IPS-18c (cell line): ENCODE measurements around the gene ZNF800.

Source experiments
- H3K4me3 ChIP-seq: 2 replicates; pipeline ENCODE4 v1.7.0; 2013; ENCODE audit warnings: low read depth, mild to moderate bottlenecking, low read length, moderate library complexity; ENCODE audit not compliant: insufficient read depth
- H3K9me3 ChIP-seq: one replicate; pipeline ENCODE4 v1.6.1; 2013; ENCODE audit warnings: mild to moderate bottlenecking, low read length, moderate library complexity; ENCODE audit not compliant: control insufficient read depth, insufficient read depth

The ZNF800 gene

DNA sequence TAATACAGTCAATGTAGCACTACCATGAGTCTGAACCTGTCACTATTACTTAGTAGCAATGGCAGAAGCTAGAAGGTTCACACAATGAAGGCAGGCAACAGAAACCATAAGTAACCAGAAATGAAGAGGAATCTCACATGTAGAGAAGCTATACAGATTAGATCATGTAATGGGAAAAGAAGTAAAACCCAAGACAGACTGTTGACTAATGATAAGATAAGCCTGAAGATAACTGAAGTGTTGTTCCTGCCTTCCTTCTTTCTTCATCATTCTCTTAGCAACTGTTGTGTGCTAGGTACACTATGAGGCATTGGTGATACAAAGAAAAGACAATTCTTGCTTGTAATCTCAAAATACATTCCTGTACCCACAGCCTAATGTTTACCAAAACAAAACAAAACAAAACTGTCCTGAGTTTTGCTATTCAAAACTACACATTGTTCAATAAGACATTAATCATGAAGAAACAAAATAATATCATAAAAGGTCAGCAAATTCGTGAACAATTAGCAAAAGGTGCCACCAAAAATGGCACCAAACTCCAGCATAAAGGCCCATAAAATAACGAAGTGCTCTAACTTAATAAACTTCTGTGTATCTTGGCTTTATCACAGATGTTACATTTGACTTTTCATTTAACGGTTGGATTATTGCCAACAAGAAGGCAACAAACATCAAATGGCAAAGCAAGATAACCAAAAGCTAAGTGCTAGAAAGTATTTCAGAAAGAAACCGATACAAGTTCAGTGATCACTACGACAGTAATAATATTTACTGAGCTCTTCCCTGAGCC lies 27.1 kb downstream of the ZNF800 start:
- Histone ChIP-seq H3K4me3 (no peak overlapping the region), H3K9me3 (no peaks in the 10 kb centered on the region)

DNA sequence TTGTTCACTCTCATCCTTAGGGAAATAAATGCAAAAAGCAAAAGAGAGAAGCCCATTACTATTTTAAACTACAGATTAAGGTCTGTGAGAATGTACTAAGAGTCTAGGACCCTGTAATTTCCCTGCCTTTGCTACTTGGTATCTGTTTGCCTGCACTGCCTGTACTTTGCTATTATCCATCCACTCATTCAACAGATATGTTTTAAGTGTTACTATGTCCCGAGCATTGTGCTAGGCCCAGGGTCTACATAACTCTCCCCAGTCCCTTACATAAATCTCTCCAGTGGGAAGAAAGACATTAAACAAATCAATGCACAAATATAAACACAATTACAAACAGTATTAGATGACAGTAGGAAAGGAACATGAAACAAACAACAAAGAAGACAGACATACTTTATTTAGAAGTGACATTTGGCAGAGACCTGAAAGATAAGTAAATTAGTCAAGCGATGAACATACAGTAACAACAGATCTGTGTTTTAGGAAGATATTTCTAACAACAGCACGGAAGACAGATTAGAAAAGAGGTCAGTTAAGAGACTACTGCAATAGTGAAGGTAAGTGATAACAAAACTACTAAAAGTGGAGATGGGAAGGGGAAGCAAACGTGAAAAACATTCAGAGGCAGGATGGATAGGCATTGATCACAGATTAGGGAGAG lies 30.0 kb downstream of the ZNF800 start:
- H3K4me3 ChIP-seq = no peak overlapping the region

DNA sequence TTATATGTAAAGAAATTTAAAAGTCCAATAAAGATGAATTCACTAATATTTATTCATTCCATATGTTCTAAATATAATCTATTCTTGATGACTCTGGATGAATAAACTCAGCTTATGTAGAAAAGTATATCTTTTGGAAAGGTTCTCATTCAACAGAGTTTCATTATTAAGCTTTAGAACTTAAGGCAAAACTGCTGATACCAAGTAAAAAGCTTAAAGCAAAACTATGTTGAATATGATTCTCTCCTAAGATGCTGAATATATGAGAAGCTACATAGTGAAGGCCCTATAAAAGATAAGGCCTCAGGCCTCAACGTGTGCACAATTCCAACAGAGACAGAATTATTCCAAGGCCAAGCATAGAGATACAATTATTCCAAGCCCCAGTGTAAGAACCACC lies 30.8 kb downstream of the ZNF800 start:
- Histone ChIP-seq H3K4me3 (no peak overlapping the region), H3K9me3 (no peaks in the 10 kb centered on the region)

More for the DNA sequence above, 30.0 kb downstream of the ZNF800 start:
- H3K9me3 ChIP-seq = no peaks in the 10 kb centered on the region

DNA sequence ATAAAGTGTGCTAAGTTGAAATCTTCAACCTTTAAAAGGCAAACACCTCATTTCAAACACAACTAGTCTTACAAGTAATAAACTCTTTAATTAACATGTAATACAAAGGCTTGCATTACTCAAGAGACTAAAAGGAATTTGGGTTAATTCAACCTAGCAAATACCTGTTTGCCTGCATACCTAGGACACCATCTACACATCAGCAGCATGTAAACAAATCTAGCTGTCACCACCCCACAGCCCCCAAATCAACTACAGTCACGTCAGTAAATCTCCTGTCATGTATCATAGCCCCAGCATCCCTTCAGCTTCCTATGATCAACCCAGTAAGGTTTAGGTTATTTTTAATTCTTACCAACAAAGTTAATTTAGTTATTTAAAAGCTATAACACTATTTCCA lies 33.5 kb downstream of the ZNF800 start:
- no peaks in the 10 kb centered on the region for H3K9me3 ChIP-seq
- no peak overlapping the region for H3K4me3 ChIP-seq

DNA sequence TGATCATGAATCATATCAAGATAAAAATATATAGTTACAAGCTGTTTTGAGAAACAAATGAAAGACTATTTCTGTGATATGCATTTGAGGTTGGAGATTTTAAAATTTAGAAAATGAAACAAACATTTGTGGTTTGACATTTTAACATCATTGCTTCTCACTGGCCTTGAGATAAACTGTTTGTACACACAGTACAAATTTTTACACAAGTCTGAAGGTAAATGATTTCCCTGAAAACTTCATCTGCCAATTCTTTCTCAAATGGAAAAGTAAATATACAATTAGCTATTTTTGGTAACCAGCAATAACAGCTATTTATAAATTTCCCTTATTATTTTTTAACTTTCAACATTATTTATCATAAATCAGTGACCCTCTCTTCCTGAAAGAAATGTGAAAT lies 38.6 kb downstream of the ZNF800 start:
- no peaks in the 10 kb centered on the region for H3K9me3 ChIP-seq
- no peak overlapping the region for H3K4me3 ChIP-seq

DNA sequence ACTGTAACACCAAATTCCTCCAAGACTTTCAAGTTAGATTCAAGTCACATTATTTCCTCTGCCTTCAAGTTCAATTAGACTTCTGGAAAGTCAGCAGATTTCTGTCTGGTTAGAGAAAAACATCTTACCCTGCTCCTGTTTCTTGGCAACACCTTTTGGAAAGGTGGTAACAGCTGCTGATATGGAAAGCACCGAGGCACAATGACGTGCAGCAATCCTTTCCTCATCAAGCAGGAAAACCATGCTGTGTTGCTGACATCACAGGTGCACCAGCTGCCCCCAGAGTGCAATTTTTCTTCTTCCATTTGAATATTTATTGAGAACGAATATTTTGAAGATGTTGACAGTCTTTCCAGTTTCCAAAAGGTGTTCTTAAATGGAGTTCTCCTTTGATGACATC lies 41.9 kb downstream of the ZNF800 start:
- no peak overlapping the region for H3K4me3 ChIP-seq
- H3K9me3 ChIP-seq = no peaks in the 10 kb centered on the region

DNA sequence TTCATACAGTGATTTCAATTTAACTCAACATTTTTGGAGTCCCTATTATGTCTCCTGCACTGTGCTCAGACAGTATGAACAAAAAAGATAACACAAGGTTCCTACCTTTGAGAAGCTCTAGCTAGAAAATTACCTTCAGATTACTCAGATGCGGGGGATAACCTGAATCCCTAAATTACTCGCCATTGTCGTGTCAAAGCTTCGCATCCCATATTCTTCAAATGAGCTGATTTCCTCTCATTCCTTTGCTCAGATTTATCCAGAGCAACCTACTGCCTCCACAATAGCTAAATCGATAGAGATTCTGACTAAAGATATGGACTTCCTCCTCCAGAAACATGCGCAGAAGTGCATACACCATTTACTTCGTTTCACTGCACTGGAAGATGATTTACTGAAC lies 42.6 kb downstream of the ZNF800 start:
- H3K9me3 ChIP-seq = no peaks in the 10 kb centered on the region
- no peak overlapping the region for H3K4me3 ChIP-seq

DNA sequence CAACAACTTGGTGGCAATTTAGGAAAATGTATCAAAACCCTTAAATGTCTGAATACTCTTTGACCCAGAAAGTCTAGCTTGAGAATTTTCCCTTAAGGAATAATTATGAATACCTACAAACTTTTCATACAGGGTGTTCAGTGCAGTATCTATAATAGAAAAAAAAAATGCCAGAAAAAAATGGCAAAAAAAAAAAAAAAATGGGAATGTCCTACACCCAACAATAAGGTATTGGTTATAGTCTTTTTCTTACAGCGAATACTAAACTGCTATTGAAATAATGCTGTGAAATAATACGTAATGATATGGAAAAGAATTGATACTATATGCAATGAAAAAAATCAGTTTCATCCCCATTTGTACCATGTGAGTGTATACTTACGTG lies 44.3 kb downstream of the ZNF800 start:
- Histone ChIP-seq H3K9me3 (no peaks in the 10 kb centered on the region), H3K4me3 (peak overlapping the region; percentile 11; the same call in 1 of the 2 replicates)

DNA sequence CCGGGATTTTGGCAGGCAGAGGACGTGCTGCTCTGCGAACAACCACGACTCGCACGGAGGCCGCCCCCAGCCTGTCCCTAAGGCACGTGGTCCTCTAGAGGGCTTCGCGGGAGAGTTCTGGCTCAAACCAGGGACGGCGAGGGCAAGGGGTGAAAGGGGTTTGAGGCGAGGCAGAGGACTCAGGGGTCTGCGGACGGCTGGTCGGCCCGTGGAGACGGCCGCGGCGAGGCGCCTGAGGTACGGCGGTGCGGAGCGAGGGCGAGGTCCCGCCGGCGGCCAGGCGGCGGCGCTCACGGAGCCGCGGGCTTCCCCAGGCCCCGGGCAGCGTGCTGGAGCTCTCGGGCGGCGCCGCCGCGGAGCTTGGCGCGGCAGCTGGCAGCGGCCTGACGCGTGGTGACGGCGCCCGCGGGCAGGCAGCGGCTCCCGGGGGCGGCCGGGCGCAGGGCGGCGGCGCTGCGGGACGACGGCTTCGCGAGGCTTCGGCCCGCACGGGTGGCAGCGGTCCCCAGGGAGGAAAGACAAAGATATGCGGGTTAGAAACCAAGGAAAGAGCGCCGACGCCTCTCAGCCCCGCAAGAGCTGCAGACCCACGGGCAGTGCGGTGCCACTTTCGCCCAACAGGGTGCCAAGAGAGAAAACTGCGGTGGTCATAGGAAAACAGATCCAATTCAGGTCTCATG lies 44.8 kb downstream of the ZNF800 start:
- Histone ChIP-seq H3K4me3 (peak overlapping the region; percentile 16), H3K9me3 (no peaks in the 10 kb centered on the region)

DNA sequence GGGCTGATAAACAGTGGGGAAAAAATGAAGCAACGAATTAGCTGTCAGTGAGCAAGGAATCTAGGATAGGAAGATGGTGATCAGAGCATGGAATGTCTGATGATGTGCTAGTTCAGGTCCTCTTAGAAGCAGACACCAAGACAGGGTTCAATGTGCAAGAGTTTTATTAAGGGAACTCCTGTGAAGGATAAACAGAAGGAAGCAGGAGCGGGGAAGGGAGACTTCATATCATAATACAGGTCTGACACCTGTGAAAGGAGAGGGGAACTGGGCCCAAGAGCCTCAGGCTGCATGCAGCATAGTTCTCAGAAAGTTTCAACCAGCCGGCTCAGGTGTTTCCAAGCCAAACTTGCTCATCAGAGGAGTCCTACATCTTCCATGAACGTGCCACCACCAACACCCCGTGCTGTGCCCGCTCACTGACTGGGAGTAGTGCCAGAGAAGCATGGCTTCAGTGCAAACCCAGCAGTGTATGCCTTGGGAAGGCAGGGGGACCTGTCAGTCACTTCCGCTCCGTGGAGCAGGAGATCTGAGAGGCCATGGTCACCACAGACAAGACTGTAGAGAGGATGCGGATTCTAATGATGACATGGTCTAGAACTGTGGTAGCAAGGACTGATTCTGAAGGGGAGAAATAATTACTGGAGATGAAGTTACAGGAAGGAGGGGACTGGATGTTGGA lies 45.8 kb downstream of the ZNF800 start:
- no peaks in the 10 kb centered on the region for H3K9me3 ChIP-seq
- no peak overlapping the region for H3K4me3 ChIP-seq

DNA sequence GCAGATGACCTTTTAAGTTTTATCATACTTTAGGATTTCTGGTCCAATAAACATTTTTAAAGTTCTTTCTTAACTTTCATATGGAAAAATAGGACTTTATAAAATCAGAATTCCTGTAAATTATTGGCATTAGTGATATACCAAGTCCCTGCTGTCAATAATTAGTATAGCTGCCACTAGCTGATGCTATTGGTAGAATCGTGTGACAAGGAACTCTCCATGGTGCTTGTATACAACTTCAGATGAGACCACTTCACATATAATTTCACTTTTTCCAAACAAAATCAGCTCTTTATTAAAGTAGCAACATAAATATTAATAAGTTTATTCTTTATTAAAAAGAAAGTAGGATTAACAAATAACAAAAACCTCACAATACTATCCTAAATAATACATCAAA lies 49.9 kb downstream of the ZNF800 start:
- H3K4me3 ChIP-seq = no peak overlapping the region
- H3K9me3 ChIP-seq = no peaks in the 10 kb centered on the region

DNA sequence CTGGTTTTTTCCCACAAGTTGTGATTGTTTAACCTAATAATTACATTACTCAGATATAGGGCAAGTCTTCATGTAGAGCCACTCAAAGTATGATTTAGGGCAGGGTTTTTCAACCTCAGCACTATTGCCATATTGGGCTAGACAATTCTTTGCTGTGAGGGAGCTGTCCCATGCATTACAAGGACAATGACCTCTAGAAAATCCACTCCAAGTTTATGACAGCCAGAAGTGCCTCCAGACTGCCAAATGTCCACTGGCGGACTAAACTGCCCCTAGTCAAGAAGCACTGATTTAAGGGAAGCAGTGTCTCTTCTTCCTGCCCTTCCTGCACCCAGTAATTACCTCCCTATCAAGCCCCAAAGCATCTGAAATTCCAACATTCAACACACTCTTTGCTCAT lies 54.4 kb downstream of the ZNF800 start:
- Histone ChIP-seq H3K9me3 (no peaks in the 10 kb centered on the region), H3K4me3 (no peak overlapping the region)

DNA sequence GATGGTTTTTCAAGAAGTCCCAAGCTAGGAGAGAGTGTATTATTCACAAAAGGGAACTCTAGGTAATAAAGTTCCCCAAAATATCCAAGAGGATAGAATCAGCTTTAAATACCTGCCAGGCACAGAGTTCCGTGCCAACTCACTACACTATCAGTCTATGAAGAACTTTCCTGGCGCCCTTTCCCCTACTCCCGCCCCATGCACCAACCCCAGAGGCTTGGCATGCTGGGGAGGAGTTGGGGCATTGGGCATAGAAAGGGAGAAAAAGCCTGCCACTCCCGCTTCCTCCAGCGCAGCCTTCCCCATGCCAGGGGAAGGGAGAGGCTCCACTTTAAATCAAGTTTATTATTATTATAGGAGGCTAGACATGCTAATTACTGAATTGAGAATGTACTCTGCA lies 54.9 kb downstream of the ZNF800 start:
- H3K4me3 ChIP-seq = no peak overlapping the region
- no peaks in the 10 kb centered on the region for H3K9me3 ChIP-seq

DNA sequence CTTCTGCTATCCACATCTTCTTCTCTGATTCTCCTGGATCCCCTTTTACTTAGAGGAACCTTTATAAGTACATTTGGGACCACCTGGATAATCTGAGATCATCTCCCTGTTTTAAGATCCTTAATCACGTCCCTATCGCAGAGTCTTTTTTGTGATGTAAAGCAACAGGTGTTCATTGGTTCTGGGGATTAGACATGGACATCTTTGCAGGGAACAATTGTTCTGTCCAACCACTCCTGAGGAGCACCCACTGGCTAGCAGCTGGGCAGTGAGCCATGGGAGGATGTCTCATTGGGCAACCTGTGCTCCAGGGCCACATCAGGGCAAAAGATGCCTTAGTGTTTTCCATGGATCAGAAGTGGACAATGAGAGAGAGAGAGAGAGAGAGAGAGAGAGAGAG lies 56.0 kb downstream of the ZNF800 start:
- Histone ChIP-seq H3K4me3 (no peak overlapping the region), H3K9me3 (no peaks in the 10 kb centered on the region)

DNA sequence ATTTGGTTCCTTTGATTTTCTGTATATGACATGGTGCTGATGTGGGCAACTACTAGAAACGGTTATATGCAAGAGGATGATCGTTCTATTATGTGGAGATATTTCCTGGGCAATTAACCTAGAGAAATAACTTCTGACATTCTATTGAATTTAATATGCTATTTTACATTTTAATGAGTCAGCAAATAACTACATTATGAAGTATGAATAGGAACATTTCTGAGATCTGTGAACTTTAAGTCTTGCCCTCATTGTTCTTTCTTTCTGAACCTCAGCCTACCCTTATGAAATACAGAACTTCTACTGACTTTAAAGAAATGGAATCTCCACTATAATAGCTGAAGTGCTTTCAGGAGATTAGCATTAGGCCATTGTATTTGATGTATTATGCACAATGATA lies 59.6 kb downstream of the ZNF800 start:
- no peak overlapping the region for H3K4me3 ChIP-seq
- H3K9me3 ChIP-seq = no peaks in the 10 kb centered on the region

DNA sequence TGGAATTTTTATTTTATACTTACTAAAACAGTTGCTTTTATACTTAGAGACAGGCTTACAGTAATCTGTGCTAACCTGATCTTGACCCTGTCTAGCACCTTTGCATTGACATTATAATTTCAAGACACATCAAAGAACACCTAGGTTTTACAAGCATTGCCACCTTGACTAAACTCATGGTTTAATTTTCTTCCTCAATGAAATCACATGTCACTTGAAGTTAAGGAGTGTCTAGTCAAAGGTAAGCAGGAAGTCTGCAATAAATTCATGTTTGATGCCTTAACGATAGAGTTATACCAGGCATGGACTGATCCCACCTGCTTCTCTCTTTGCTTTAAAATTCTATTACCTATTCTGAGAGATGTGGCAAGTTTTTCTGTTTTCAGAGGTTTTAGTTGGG lies 62.4 kb downstream of the ZNF800 start:
- H3K4me3 ChIP-seq = no peak overlapping the region
- no peaks in the 10 kb centered on the region for H3K9me3 ChIP-seq

DNA sequence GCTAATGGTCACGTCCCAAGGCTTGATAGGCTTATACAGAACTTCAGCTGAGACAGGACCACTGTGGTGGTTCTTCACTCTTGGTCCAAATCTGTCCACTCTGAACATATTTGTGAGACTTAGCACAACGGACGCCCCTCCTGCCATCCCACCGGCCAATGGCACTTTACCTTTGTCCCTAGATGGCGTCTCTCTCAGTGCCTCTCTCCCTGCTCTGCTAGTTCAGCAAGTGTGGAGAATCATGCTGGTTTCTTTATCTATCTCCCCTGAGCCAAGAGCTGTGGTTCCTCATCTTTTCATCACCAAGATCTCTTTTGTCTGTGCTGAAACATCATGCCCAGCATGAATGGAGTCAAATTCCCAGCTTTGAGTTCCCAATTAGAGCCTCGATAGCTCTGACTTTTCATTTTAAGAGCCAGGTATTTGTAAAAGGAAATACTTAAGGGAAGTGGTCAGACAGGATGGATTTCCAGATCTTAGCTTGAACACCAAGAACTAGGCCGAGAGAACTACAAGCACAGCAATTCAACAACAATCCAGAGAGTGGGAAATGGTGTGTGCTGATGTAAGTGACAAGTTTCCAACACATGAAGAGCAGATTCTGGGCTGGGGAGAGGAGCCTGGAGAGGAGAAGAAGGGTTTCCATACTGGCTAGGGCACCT lies 69.5 kb downstream of the ZNF800 start:
- no peak overlapping the region for H3K4me3 ChIP-seq
- H3K9me3 ChIP-seq = no peaks in the 10 kb centered on the region
